ENCODE measurements around the gene U2AF2. TPM values are rescaled to one million over a fixed set of nuclear protein-coding genes. Genes with fewer than 3 reads are reported as not detected.

The U2AF2 gene
- total and polyA plus RNA-seq, 2 experiments from 2014 or later = 22.4 to 150 TPM

- Histone ChIP-seq H3K4me3 (no peak overlapping the region), H3K4me1 (ENCODE audit: insufficient read depth) (peaks cover 31% of the 10 kb centered on the region; the same call in 1 of the 2 replicates), H3K27me3 (replicated peaks; ENCODE audit: insufficient read depth) (no peaks in the 10 kb centered on the region), H3K9me2 (ENCODE audit: insufficient read depth) (no peaks in the 10 kb centered on the region), H3K9ac (no peak overlapping the region), H3K36me3 (ENCODE audit: low read depth) (0 out of 2 replicates have a peak, but pooled peaks cover under 1% of the 10 kb centered on the region), H2AFZ (no peak overlapping the region), H3K9me3 (ENCODE audit: low read depth) (no peaks in the 10 kb centered on the region), H3F3A (ENCODE audit: insufficient read depth) (peaks cover 34% of the 10 kb centered on the region), H3K27ac (peak overlapping the region; percentile 30; the same call in 1 of the 2 replicates), H4K20me1 (ENCODE audit: insufficient read depth) (peaks cover 8% of the 10 kb centered on the region; the same call in 1 of the 2 replicates), H3K4me2 (ENCODE audit: unreplicated experiment) (no peak overlapping the region), H3K79me2 (ENCODE audit: insufficient read depth) (peaks cover 95% of the 10 kb centered on the region)
- DNase-seq = no peak
- TF ChIP-seq EZH2phosphoT487 (IDR thresholded peaks at IDR 0.05; ENCODE audit: insufficient read depth, low read depth) = no peak
- no peak for TF ChIP-seq EZH2 (IDR thresholded peaks at IDR 0.05; ENCODE audit: insufficient read depth, poor library complexity, severe bottlenecking)
- 84 to 87% methylated on average over 9 of the region's 9 CpGs for WGBS, 2 experiments (ENCODE audit: low coverage in 1 of 2, low lambda C conversion rate in 2 of 2, missing lambda C conversion rate in 2 of 2)
- in situ Hi-C loops (cut with MboI) = loop anchor here (25.0 kb wide), 1 partner anchor 1211 kb away; the partner anchor contains the start of genes CDC42EP5 and LENG9
Measured at GRCh38 chr19:55673465-55673864, 18.6 kb downstream of the U2AF2 start.

- H3K27ac ChIP-seq = peak overlapping the region; percentile 30; the same call in 1 of the 2 replicates
- no peak overlapping the region for H3K4me2 ChIP-seq (ENCODE audit: unreplicated experiment)
- H3K36me3 ChIP-seq (ENCODE audit: low read depth) = peaks cover 5% of the 10 kb centered on the region; the same call in 1 of the 2 replicates
- whole genome bisulfite sequencing, 2 experiments (ENCODE audit: low coverage in 1 of 2, low lambda C conversion rate in 2 of 2, missing lambda C conversion rate in 2 of 2) = 67 to 70% methylated on average over 7 to 15 of the region's 15 CpGs
- in situ Hi-C loops (cut with MboI) = loop anchor here (25.0 kb wide), 1 partner anchor 1212 kb away; the partner anchor contains the start of genes CDC42EP5 and LENG9
- no peaks in the 10 kb centered on the region for H3K9me3 ChIP-seq (ENCODE audit: low read depth)
- H3K9me2 ChIP-seq (ENCODE audit: insufficient read depth) = no peaks in the 10 kb centered on the region
- peaks cover 31% of the 10 kb centered on the region; the same call in 1 of the 2 replicates for H3K4me1 ChIP-seq (ENCODE audit: insufficient read depth)
- H3K27me3 ChIP-seq (replicated peaks; ENCODE audit: insufficient read depth) = no peaks in the 10 kb centered on the region
- peaks cover 95% of the 10 kb centered on the region for H3K79me2 ChIP-seq (ENCODE audit: insufficient read depth)
- no peak overlapping the region for H3K4me3 ChIP-seq
- DNase-seq = no peak
- no peak overlapping the region for H2AFZ ChIP-seq
- H4K20me1 ChIP-seq (ENCODE audit: insufficient read depth) = peaks cover 8% of the 10 kb centered on the region; the same call in 1 of the 2 replicates
- H3K9ac ChIP-seq = no peak overlapping the region
- peaks cover 34% of the 10 kb centered on the region for H3F3A ChIP-seq (ENCODE audit: insufficient read depth)
- TF ChIP-seq EZH2phosphoT487 (IDR thresholded peaks at IDR 0.05; ENCODE audit: insufficient read depth, low read depth) = no peak
- TF ChIP-seq EZH2 (IDR thresholded peaks at IDR 0.05; ENCODE audit: insufficient read depth, poor library complexity, severe bottlenecking) = no peak
Measured at GRCh38 chr19:55673889-55674288, 19.1 kb downstream of the U2AF2 start.

- 22 to 29% methylated on average over 17 of the region's 17 CpGs for WGBS, 2 experiments (ENCODE audit: low coverage in 1 of 2, low lambda C conversion rate in 2 of 2, missing lambda C conversion rate in 2 of 2)
- in situ Hi-C loops (cut with MboI) = loop anchor here (25.0 kb wide), 1 partner anchor 1212 kb away; the partner anchor contains the start of genes CDC42EP5 and LENG9
- Histone ChIP-seq H3K4me2 (ENCODE audit: unreplicated experiment) (peak overlapping the region; percentile 79), H2AFZ (no peak overlapping the region), H3K9me2 (ENCODE audit: insufficient read depth) (no peaks in the 10 kb centered on the region), H3K36me3 (ENCODE audit: low read depth) (peaks cover 10% of the 10 kb centered on the region; the same call in 1 of the 2 replicates), H3K9ac (peak overlapping the region; percentile 91), H3K27ac (peak overlapping the region; percentile 71), H3K4me1 (ENCODE audit: insufficient read depth) (peaks cover 33% of the 10 kb centered on the region; the same call in 1 of the 2 replicates), H3K4me3 (peak overlapping the region; percentile 93), H3K79me2 (ENCODE audit: insufficient read depth) (peaks cover 95% of the 10 kb centered on the region), H4K20me1 (ENCODE audit: insufficient read depth) (peaks cover 8% of the 10 kb centered on the region; the same call in 1 of the 2 replicates), H3K9me3 (ENCODE audit: low read depth) (no peaks in the 10 kb centered on the region), H3K27me3 (replicated peaks; ENCODE audit: insufficient read depth) (no peaks in the 10 kb centered on the region), H3F3A (ENCODE audit: insufficient read depth) (peaks cover 34% of the 10 kb centered on the region)
- TF ChIP-seq EZH2 (IDR thresholded peaks at IDR 0.05; ENCODE audit: insufficient read depth, poor library complexity, severe bottlenecking) = no peak
- TF ChIP-seq EZH2phosphoT487 (IDR thresholded peaks at IDR 0.05; ENCODE audit: insufficient read depth, low read depth) = no peak
- no peak for DNase-seq
Measured at GRCh38 chr19:55674459-55674840, 19.6 kb downstream of the U2AF2 start.

- DNase-seq = peak; percentile 99
- in situ Hi-C loops (cut with MboI) = loop anchor here (25.0 kb wide), 1 partner anchor 1213 kb away; the partner anchor contains the start of genes CDC42EP5 and LENG9
- H3K79me2 ChIP-seq (ENCODE audit: insufficient read depth) = peaks cover 95% of the 10 kb centered on the region
- peaks cover 10% of the 10 kb centered on the region; the same call in 1 of the 2 replicates for H3K36me3 ChIP-seq (ENCODE audit: low read depth)
- 0 to 1% methylated on average over 38 to 81 of the region's 101 CpGs for WGBS, 2 experiments (ENCODE audit: low coverage in 1 of 2, low lambda C conversion rate in 2 of 2, missing lambda C conversion rate in 2 of 2)
- H2AFZ ChIP-seq = peak within 1 kb of the TSS; percentile 65
- peak within 1 kb of the TSS; percentile 91 for H3K9ac ChIP-seq
- H3K4me2 ChIP-seq (ENCODE audit: unreplicated experiment) = peak within 1 kb of the TSS; percentile 94
- TF ChIP-seq EZH2 (IDR thresholded peaks at IDR 0.05; ENCODE audit: insufficient read depth, poor library complexity, severe bottlenecking) = no peak
- TF ChIP-seq EZH2phosphoT487 (IDR thresholded peaks at IDR 0.05; ENCODE audit: insufficient read depth, low read depth) = no peak
- H3K9me2 ChIP-seq (ENCODE audit: insufficient read depth) = no peaks in the 10 kb centered on the region
- H3K4me3 ChIP-seq = peak within 1 kb of the TSS; percentile 93
- peak within 1 kb of the TSS; percentile 71 for H3K27ac ChIP-seq
- H3K4me1 ChIP-seq (ENCODE audit: insufficient read depth) = peaks cover 39% of the 10 kb centered on the region
- H3F3A ChIP-seq (ENCODE audit: insufficient read depth) = peaks cover 34% of the 10 kb centered on the region
- H4K20me1 ChIP-seq (ENCODE audit: insufficient read depth) = peaks cover 8% of the 10 kb centered on the region; the same call in 1 of the 2 replicates
- no peaks in the 10 kb centered on the region for H3K9me3 ChIP-seq (ENCODE audit: low read depth)
- no peaks in the 10 kb centered on the region for H3K27me3 ChIP-seq (replicated peaks; ENCODE audit: insufficient read depth)
Measured at GRCh38 chr19:55674841-55675660, 20.2 kb downstream of the U2AF2 start, which contains the start of gene EPN1. Gene EPN1, plus strand, starts transcription at chr19:55675226. Its CDS starts 3,402 bp downstream, at chr19:55678628.

Data from GM23248 (cell line).